Stromal cell of bone marrow (primary cell): ENCODE data around the gene OSBPL2.

ENCODE experiments used
- DNase-seq: peaks from one replicate; pipeline ENCODE4 v3.0.0-alpha.2; 2012; ENCODE audit warnings: low read depth

The OSBPL2 gene

DNA sequence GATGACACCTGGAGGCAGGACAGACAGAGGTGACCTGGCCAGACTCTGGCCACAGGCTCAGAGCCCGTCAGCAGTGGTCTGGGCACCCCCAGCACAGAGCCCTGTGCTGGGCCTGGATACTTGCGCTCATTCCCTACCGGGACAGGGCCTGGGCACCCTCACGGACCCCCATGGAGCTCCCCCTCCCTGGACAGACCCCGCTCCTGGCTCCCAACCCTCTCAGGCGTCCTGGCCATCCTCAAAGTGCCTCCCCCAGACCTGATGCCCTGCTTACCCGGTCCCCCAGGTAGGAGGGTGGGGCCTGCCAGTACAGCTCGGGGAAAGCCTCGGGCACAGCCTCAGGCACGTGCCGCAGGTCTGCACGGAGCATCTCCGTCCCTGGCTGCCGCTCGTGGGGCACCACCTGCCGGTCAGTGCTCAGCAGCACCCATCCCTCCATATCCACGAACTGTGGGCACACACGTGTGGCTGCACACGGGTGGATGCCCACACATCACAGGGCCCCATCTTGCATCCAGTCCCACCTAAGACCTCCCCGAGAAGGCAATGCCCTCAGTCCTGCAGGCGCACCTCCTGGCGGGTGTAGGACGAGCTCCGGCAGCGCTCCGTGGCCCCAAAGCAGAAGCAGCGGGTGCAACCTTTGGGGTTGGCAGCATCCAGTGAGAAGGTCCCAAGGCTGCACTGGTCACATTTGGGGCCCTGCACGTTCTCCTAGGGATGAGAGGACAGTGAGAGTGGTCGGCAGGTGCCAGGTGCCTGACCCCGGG lies 88.8 kb downstream of the OSBPL2 start:
- DNase-seq, result no peak

DNA sequence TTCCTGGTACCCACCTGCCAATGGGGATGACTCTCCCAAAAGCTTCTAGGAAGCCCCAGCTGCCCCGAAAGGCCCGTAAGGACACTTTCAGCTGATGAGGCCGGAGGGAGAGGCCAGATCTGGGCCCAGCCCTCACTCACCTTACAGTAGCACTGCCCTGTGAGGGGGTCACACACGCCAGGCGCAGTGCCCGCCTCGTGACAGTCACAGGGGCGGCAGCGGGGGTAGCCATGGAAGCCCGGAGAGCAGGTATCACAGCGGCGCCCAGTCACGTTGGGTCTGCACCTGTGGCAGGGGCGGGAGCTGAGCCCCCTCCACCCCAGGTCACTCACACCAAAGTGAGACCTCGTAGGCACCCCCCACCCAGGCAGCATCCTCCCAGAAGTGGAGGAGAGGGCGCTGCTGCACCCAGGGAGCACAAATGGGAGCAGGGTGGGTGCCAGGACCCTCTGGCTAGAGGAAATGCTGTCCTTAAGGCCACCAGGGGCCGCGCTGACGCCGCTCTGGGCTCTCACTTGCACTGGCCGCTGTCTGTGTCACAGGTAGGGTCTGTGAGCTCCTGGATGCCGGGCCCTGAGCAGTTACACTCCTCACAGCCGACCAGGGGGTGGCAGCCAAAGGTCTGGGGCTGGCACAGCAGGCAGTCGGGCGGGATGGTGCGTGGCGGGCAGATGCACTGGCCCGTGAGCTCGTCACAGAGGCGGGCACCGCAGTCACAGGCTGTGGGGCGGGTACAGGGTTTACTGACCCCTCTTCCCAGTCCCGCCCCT lies 89.6 kb downstream of the OSBPL2 start:
- DNase-seq, result no peak

DNA sequence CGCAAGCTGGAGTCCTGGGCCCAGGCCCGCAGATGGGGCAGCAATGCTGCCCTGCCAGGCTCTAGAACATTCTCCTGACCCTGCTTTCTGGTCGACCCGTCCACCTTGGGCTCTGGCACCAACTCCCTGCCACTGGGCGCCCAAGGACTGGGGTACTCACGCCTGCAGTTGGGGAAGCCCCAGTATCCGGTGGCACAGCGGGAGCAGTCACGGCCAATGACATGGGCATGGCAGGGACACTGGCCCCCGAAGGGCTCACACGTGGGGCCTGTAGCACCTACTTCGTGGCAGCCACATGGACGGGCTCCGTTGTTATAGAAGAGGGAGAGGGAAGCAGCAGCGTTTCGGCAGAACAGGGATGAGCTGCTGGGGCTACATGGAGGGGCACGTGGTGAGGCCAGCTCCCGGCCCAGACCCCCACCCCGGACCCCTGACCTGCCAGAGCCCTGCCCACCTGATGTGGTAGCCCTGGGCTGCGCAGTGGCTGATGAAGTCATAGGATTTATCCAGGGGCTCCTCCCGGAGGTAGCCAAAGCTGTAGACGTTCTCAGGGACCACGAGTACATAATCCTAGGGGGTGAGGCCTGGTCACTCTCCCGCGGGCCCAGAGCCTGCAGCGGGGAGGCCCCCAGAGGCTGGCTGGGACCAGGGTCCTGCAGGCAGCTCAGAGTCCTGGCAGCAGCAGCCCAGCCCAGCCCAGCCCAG lies 90.5 kb downstream of the OSBPL2 start:
- DNase-seq, result no peak

DNA sequence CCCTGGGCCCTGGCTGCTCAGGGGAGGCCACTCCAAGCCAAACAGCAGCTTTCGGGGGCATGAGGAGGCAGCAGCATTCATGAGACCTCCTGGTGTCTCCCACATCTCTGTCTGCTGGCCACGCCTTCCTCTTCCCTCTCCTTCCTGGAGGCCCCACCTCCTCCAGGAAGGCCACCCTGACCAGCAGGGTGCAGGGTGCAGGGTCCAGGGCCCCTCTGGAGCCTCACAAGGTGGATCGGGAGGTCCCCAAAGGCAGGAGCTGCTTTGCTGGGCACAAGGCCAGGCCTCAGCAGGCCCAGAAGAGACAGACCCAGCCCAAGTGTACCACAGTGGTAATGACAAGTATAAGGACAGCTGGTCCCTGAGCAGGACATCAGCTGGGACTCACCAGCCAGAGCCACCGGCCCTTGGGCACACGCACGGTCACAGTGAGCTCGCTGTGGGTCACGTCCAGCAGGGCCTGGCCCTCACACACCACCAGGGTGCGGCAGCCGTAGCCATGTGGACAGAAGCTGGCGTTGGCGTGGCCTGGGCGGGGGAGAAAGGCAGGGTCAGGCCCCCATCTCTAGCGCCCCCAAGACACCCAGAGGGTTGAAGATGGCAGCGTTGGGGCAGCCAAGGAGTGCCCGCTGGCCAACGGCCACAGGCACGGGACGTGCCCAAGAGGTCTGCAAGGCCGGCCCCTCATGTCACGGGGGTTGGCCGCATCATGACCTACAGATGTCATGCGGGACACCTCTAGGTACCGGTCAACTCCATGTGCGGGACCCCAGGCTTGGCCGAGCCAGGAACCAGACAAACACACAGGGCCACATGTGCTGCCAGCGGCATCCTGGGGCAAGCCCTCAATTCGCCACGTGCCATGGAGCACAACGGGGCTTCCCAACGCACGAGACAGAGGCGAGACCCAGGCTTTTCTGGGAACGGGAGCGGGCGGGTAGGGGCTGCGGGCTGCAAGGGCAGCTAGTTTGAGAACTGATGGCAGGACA lies 91.4 kb downstream of the OSBPL2 start:
- DNase-seq, result no peak

DNA sequence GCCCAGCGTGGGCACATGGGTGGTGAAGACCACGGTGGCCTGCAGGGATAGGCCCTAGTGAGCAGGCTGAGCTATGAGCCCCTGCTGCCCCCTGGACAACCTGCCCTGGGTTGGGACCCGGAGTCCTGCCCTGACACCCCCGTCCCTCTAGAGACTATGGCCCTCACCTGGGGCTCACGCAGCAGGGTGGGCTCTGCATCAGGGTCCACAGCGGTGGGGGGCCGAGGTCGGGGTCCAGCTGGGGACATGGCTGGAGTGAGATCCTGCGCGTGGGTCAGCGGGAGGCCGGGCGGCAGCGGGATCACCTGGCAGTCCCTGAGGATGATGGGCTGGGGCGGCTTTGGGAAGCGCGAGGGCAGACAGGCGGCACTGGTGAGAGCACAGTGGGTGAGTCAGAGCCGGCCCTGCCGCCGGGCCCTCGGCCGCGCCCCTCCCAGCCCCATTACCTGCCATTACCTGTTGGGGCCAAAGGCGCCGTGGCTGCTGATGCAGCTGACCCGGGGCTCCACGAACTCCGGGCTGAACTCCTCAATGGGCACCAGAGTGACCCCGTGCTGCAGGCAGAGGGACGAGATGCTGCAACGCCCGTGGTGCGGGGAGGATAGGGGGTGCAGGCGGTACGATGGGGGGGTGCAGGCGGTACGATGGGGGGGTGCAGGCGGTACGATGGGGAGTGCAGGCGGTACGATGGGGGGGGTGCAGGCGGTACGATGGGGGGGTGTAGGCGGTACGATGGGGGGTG lies 92.4 kb downstream of the OSBPL2 start:
- no peak for DNase-seq

DNA sequence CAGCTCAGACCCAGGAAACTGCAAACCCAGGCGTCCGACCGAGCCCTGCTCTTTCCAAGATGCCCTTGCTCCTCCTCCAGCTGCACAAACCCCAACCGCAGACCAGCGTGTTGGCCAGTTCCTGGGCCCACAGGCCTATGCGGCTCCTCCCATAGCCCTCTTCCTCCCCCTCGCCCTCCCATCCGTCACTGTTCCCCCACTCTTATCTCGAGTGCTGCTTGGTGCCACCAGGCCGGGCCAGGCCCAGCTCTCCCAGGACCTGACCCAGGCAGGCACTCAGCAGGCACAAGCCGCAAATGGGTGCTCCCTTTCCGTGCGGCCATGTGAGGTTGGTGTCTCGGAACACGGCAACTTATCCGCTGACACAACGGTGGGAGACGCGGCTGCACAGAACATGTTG lies 93.0 kb downstream of the OSBPL2 start:
- no peak for DNase-seq

DNA sequence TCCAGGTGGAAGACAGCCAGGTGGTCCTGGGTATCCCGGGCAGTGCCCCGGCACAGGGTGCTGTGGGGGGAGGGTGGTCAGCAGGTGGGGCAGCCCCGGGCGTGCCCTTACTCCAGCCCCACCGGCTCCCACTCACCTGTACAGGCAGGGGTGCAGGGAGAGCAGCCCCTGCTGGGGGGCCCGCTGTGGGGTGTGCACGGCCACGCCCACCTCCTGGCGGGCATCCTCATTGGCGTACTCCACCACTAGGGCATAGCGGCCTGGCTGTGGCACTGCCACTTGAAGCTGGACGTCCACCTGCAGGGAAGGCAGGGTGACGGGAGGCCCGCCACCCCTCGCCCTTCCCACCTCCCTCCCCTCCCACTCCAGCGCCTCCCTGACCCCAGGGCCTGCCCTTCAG lies 94.1 kb downstream of the OSBPL2 start:
- no peak for DNase-seq

DNA sequence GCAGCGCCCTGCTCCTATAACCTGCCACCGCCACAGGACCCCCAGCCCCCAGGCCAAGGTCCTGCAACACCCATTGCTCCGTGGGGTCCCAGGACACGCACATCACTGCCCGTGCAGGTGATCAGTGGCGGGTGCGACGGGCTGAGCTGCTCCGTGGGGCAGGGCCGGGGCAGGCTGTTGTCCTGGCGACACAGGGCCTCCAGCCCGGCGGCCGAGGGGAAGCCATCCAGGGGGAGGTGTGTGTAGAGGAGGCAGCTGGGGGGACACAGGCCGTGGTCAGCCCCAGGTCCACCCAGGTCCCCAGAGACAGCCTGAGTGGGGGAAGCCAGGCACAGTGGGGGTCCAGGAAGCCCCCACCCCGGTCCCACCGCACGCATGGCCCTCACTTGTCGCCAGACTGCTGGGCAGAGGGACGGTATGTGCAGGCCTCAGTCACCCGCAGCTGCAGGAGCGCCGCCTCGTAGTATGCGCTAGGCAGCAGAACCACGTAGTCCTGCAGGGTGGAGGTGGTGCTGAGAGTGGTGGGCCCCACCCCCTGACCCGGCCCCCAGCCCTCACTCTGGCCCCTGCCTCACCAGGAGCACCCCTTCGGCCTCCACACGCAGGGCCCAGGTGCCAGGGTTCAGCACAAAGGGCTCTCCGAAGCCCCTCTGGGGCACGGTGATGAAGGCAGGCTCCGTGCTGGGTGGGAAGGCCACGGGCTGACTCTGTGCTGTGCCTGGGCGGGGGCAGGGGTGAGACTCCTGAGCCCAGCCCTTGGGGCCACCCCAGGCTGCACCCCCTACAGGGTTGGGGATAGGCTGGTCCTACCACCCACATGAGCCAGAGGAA lies 94.9 kb downstream of the OSBPL2 start:
- DNase-seq, result no peak

DNA sequence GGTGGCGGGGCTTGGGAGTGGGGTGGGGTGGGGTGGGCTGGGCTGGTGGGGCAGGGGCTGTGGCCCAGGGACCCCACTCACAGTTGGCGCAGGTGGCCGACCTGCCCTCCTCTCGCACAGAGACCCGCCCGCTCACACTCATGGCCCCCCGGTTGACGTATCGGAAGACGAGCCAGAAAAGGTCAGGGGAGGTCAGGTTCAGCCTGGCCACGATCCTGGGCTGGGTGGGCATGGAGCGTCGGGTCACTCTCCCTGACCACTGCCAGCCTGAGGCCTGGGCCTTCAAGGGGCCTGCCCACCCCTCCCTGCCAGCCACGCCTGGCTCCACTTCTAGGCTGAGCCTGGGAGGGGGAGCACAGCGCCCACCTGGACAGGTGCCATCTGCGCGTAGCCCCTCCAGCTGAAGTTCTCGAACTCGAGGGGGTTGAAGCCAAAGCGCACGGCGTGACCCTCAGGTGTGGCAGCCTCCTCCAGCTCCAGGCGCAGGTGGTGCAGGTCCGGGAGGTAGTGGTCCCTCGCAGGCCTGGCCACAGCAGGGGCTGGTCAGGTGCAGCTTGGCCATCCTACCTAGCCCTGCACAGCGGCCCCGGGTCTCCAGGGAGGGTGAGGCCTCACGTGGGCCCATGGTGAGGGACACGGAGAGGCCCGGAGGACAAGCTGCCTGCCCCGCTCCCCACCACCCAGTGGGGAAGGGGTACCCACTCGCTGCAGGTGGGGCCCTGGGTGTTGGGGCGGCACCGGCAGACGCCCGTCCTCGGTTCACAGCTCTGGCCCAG lies 95.7 kb downstream of the OSBPL2 start:
- no peak for DNase-seq

DNA sequence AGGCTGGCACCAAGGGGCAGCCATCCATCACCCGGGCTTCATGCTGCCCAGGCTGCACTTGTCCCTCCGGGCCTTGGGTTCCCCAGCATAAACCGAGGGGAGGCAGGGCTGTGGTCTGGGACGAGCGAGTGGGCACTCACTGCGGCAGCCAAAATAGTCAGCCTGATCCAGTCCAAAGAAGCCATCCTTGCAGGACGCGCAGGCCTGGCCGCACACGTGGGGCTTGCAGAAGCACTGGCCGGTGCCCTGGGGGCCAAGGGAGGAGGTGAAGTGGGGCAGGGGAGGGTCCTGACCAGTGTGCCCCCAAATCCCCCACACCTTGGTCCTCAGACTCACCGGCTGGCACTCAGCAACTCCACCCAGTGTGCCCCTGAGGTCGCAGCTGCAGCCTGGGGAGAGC lies 96.6 kb downstream of the OSBPL2 start:
- DNase-seq, result no peak

DNA sequence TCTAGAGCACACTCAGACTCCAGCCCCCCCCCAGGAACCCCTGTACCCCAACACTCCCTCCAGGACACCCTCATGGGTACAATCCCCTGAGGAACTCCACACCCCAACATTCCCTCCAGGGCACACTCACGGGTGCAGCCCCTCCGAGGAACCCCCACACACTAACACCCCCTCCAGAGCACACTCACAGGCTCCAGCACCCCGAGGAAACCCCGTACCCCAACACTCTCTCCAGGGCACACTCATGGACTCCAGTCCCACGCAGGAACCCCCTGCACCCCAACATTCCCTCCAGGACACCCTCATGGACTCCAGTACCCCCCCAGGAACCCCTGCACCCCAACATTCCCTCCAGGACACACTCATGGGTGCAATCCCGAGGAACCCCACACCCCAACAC lies 97.2 kb downstream of the OSBPL2 start:
- DNase-seq, result no peak

DNA sequence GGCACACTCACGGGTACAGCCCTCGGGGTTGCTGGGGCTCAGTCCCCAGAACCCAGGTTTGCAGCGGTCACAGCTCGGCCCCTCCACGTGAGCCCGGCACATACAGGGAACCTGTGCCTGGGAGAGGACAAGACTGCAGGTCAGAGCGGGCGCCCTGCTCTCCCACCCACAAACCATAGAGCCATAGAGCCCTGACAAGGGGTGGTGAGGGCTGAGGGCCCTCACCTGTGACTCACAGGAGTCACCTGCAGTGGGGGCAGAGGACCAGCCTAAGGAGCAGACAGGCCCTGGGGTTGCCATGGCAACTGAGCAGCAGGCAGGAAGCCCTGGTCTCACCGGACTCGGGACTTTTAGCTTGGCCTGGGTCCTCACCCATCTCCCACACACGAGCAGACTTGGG lies 98.0 kb downstream of the OSBPL2 start:
- no peak for DNase-seq

DNA sequence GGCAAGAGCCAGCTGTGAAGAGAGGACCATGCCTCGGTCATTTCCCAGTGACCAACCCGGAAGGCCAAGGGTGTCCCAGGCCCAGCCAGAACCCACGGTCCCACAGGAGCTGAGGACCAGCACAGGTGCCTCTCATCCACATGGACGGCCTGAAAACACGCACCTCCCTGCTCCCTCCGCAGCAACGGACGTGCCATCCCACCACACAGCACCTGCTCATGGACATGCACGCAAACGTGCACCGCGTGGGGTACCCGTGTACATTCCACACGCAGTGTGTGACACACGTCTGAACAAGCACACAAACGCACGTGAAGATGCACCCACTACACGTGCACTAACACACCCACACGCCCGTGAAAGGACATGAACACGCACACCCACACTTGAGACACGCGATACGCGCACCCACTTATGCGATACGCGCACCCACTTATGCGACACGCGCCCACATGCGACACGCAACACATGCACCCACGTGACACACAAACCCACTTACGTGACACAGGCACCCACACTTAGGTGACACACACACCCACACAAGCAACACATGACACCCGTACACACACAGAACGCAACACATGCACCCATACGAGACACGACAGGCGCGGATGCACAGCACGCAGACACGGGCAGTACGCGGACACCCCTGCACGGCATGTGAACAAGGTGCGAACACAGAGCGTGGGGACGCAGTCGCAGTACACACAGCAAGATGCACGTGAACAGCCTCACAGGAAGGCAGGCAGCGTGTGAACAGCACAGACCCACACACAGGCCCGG lies 98.6 kb downstream of the OSBPL2 start:
- no peak for DNase-seq

DNA sequence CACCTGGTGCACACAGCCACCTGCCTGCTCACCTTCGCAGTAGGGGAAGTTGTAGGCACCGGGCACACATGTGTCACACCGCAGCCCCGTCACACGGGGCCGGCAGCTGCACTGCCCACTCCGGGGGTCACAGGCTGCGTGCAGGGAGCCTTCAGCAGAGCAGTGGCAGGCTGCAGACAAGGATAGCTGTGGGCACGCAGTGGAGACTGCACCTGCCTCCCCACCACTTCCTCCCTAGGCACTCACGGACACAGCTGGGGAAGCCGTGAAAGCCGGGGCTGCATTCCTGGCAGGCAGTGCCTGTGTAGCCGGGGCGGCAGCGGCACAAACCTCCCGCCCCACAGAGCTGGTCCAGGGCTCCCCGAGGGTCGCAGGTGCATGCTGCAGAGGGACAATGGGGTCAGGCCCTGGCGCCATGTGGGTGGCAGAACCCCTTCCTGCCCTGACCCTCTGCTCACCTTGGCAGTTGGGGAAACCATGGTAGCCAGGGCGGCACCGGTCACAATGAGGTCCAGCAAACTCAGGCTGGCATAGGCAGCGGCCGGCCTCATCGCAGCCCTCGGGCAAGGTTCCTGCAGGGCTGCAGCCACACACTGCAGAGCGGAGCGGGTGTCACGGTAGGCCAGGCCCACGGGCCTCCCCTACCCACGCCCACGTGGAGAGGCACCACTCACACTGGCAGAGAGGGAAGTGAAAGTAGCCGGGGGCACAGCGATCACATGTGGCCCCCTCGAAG lies 99.4 kb downstream of the OSBPL2 start:
- DNase-seq, result no peak

DNA sequence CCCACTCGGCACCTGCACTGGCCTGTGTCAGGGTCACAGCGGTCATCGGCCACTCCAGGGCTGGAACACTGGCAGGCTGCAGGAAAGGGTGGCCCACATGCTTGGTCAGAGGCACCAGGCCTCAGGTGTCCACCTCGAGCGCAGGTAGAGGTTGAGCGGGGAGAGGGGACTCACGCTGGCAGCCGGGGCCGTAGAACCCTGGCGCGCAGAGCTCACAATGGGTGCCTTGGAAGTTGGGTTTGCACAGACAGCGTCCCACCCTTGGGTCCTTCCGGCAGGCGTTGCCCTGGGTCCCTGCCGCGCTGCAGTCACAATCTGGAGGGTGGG lies 99.9 kb downstream of the OSBPL2 start:
- DNase-seq, result no peak

DNA sequence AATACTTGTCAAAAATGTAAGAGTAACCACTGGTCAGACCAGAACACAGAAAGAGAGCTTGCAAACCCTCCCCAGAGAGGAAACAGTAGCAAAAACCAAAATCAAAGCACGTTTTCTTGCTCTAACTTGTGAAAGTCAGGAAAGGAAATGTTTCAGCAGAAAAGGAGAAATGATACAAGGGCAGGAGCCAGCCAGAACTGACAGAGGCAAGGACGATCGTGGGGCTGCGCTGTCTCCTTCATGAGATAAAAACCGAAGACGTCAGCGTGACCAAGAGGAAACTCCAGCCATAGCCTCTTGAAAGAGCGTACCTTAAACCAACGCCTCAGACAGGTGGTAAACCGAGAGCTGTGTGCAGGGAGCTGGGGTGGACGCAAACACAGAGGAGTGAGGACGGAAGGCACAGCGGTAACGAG lies 101.3 kb downstream of the OSBPL2 start:
- no peak for DNase-seq

DNA sequence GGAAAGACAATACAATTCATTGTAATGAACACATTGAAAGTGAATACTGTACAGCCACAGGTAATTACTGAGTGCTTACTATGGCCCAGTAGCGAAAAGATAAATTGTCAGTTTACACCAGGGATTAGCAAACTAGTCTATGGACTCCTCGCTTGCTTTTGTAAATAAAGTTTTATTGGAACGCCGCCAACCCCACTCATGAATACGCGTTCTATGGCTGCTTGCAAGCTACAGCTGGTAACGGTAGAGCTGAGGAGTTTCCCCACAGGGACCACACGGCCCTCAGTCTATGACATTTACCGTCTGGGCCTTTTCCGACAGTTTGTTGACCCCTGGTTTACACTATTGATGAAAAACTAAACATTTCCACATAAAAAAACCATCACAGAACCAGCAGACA lies 104.6 kb downstream of the OSBPL2 start:
- DNase-seq, result no peak

DNA sequence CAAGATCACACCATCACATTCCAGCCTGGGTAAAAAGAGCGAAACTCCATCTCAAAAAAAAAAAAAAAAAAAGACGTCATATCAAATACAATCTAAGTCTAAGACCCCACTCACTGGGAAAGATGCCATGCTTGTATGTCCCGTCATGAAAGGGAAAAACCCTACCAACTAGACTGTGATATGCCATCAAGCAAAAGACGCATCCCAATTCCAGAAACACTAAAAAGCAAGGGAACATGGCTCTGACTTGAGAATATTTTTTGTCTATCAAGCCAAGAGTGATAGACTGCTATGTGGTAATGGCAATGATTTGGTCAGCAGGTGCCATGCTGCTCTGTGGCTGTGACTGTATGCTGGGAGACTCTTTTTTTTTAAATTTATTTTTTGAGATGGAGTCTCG lies 105.8 kb downstream of the OSBPL2 start:
- DNase-seq, result no peak
